ENCODE measurements around the gene CUX1.

DNA sequence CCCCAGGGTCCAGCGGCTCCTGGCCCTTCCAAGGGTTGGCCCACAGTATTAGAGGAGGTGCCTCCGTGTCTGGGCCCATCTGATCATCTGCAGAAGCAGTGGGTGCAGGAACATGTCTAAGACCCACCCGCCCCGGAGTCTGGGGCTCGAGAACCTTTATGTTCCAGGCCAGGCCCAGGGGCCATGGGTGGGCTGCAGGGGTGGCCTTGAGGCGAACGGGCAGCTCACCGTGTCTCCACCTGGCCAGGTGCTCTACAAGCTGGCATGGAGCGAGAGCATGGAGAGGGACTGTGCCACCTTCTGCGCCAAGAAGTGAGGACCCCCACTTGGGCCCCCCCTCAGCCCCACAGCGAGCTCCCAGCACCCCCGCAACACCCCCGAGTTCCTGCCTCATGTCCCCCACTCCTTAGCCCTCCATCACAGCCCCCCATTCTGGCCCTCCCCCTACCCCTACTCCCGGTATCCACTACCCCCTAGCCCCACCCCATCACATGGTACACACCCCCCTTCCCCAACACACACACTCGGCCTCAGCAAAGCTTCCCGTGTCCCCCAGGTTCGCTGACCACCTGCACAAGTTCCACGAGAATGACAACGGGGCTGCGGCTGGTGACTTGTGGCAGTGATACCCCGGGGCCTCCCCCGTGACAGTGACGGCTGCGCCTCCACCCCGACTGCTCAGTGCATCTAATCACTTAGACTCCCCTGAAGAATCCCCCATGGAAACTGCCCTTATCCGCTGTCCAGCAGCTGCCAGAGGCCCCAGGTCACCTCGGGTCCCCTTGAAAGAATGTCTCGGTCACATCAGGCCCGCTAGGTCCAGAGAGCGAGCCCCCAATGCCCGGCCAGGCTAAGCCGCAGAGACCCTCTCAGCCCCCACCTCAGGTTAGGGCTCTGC is 465.3 kb downstream of the CUX1 start:
- TF ChIP-seq EZH2phosphoT487 (IDR thresholded peaks at IDR 0.05): no peak
- TF ChIP-seq, protein P1, sequence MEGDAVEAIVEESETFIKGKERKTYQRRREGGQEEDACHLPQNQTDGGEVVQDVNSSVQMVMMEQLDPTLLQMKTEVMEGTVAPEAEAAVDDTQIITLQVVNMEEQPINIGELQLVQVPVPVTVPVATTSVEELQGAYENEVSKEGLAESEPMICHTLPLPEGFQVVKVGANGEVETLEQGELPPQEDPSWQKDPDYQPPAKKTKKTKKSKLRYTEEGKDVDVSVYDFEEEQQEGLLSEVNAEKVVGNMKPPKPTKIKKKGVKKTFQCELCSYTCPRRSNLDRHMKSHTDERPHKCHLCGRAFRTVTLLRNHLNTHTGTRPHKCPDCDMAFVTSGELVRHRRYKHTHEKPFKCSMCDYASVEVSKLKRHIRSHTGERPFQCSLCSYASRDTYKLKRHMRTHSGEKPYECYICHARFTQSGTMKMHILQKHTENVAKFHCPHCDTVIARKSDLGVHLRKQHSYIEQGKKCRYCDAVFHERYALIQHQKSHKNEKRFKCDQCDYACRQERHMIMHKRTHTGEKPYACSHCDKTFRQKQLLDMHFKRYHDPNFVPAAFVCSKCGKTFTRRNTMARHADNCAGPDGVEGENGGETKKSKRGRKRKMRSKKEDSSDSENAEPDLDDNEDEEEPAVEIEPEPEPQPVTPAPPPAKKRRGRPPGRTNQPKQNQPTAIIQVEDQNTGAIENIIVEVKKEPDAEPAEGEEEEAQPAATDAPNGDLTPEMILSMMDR (IDR thresholded peaks at IDR 0.05): no peak
- no peak for TF ChIP-seq EZH2 (IDR thresholded peaks at IDR 0.05)

Measured in neural progenitor cell (in vitro differentiated cells).